Common myeloid progenitor, CD34-positive (primary cell): ENCODE measurements around the gene HOOK2.
"Not testable (repeated sequence)": the region's sequence is repeated elsewhere in the genome, so short reads cannot be mapped to it uniquely, and the experiment has no call there.

ENCODE experiments used
- CTCF ChIA-PET: fragments of 350-600 bp; sonication (Branson Sonifier 250); formaldehyde crosslinking; loops from one replicate; lab custom pipeline; 2021; ENCODE audit warnings: antibody characterized with exemption; lab: Charles Lee
- POLR2A ChIA-PET: fragments of 350-600 bp; sonication (Branson Sonifier 250); formaldehyde crosslinking; loops from one replicate; lab custom pipeline; 2021; ENCODE audit warnings: antibody characterized with exemption; lab: Charles Lee
- DNase-seq, 3 donors: peaks; one replicate each; pipeline versions ENCODE4 v3.0.0 to v3.0.0-alpha.2; 2013
- H3K27ac ChIP-seq, 2 experiments: 1 replicate in 1 of 2; 2 replicates in 1 of 2; pipeline ENCODE4 v1.7.0; 2013; ENCODE audit warnings: inconsistent platforms in 2 of 2, low read length in 2 of 2, mild to moderate bottlenecking in 2 of 2, low read depth in 1 of 2, moderate library complexity in 1 of 2; ENCODE audit not compliant: severe bottlenecking in 2 of 2, insufficient read depth in 1 of 2, poor library complexity in 1 of 2
- H3K27me3 ChIP-seq, 5 experiments: replicated peaks in 2 of 5; 1 replicate in 3 of 5; 2 replicates in 2 of 5; pipeline versions ENCODE4 v1.6.1 to v1.7.0; 2013; ENCODE audit warnings: low read length in 4 of 5, mild to moderate bottlenecking in 2 of 5, moderate library complexity in 2 of 5, inconsistent platforms in 1 of 5; ENCODE audit not compliant: insufficient read depth in 5 of 5, control insufficient read depth in 4 of 5
- H3K36me3 ChIP-seq, 4 experiments: 1 replicate in 2 of 4; 2 replicates in 2 of 4; pipeline versions ENCODE4 v1.6.1 to v1.7.0; 2013; ENCODE audit warnings: low read length in 3 of 4, control low read depth in 1 of 4, mild to moderate bottlenecking in 1 of 4; ENCODE audit not compliant: control insufficient read depth in 4 of 4, insufficient read depth in 4 of 4
- H3K4me1 ChIP-seq, 4 experiments: 1 replicate in 3 of 4; 2 replicates in 1 of 4; pipeline versions ENCODE4 v1.6.1 to v1.7.1; 2013; ENCODE audit warnings: low read length in 3 of 4, mild to moderate bottlenecking in 3 of 4, control low read depth in 1 of 4, inconsistent platforms in 1 of 4, moderate library complexity in 1 of 4; ENCODE audit not compliant: control insufficient read depth in 4 of 4, insufficient read depth in 4 of 4; ENCODE audit errors: control extremely low read depth in 1 of 4
- H3K4me3 ChIP-seq, 7 experiments: 1 replicate in 4 of 7; 2 replicates in 3 of 7; pipeline versions ENCODE4 v1.5.1 to v1.7.0; 2013; ENCODE audit warnings: mild to moderate bottlenecking in 7 of 7, low read length in 6 of 7, moderate library complexity in 6 of 7, inconsistent platforms in 2 of 7, low read depth in 2 of 7, control low read depth in 1 of 7; ENCODE audit not compliant: insufficient read depth in 4 of 7, control insufficient read depth in 1 of 7; ENCODE audit errors: extremely low read depth in 1 of 7
- H3K9me3 ChIP-seq, 5 experiments: 1 replicate in 4 of 5; 2 replicates in 1 of 5; pipeline versions ENCODE4 v1.6.1 to v1.7.1; 2013; ENCODE audit warnings: low read length in 4 of 5, mild to moderate bottlenecking in 2 of 5, inconsistent platforms in 1 of 5, low read depth in 1 of 5, moderate library complexity in 1 of 5; ENCODE audit not compliant: control insufficient read depth in 4 of 5, insufficient read depth in 2 of 5; ENCODE audit errors: control extremely low read depth in 1 of 5
- WGBS: methylation state at CpG from one replicate; pipeline ENCODE4 v1.1.5; 2013; ENCODE audit not compliant: insufficient coverage; 5-methylcytosine and 5-hydroxymethylcytosine counted together

Gene HOOK2

GRCh38 chr19:12720296-12720695 is 55.1 kb downstream of the HOOK2 start:
- peak overlapping the region in 6 of 7 experiments; percentile 68 to 95 (median 77) for H3K4me3 ChIP-seq
- peak overlapping the region in 1 of 2 experiments; percentile 92 for H3K27ac ChIP-seq
- H3K9me3 ChIP-seq: no peaks in the 10 kb centered on the region
- WGBS: 100% methylated on average over 5 of the region's 10 CpGs
- peaks cover 10 to 34% (median 25%) of the 10 kb centered on the region in 4 experiments for H3K36me3 ChIP-seq
- POLR2A ChIA-PET: interaction anchor here (2.1 kb wide), 1 partner anchor 73 kb away, joined by 7 read pairs; no protein-coding TSS in a partner anchor
- DNase-seq: no peak
- CTCF ChIA-PET: interaction anchor here (1.0 to 43.3 kb wide), 6 partner anchors 11 to 76 kb away, joined by 3 to 776 read pairs (median 6); partner anchors contain the start of genes BEST2 and HOOK2
- peaks cover 12 to 35% (median 33%) of the 10 kb centered on the region in 4 experiments for H3K4me1 ChIP-seq
- no peaks in the 10 kb centered on the region for H3K27me3 ChIP-seq

GRCh38 chr19:12715929-12716328 is 59.4 kb downstream of the HOOK2 start:
- peaks cover 0 to 9% (median 9%) of the 10 kb centered on the region in 4 experiments for H3K4me1 ChIP-seq
- POLR2A ChIA-PET: interaction anchor here (0.6 kb wide), 1 partner anchor 31 kb away, joined by 4 read pairs; no protein-coding TSS in a partner anchor
- CTCF ChIA-PET: interaction anchor here (0.6 to 43.3 kb wide), 7 partner anchors 8 to 133 kb away, joined by 3 to 776 read pairs (median 4); partner anchors contain the start of genes BEST2 and HOOK2
- DNase-seq: no peak
- H3K27me3 ChIP-seq: no peaks in the 10 kb centered on the region
- H3K9me3 ChIP-seq: no peaks in the 10 kb centered on the region
- H3K4me3 ChIP-seq: no peak overlapping the region
- H3K27ac ChIP-seq: no peak overlapping the region
- H3K36me3 ChIP-seq: peaks cover 14 to 69% (median 49%) of the 10 kb centered on the region in 4 experiments
- 100% methylated on average over 2 of the region's 3 CpGs for WGBS

- H3K4me3 ChIP-seq: no peak overlapping the region
- CTCF ChIA-PET: interaction anchor here (0.9 to 43.3 kb wide), 4 partner anchors 18 to 132 kb away, joined by 3 to 776 read pairs (median 24); partner anchors contain the start of genes BEST2 and HOOK2
- H3K36me3 ChIP-seq: peaks cover 17 to 76% (median 52%) of the 10 kb centered on the region in 4 experiments
- no peak for DNase-seq
- H3K27me3 ChIP-seq: no peaks in the 10 kb centered on the region
- H3K9me3 ChIP-seq: no peaks in the 10 kb centered on the region
- peaks cover 0 to under 1% (median under 1%) of the 10 kb centered on the region in 4 experiments for H3K4me1 ChIP-seq
- WGBS: 96% methylated on average over 14 of the region's 15 CpGs
- H3K27ac ChIP-seq: no peak overlapping the region
- POLR2A ChIA-PET: no interaction called here
Observed at GRCh38 chr19:12715102-12715501, 60.2 kb downstream of the HOOK2 start.

- POLR2A ChIA-PET, DNase-seq, H3K4me1 ChIP-seq, H3K4me3 ChIP-seq, H3K27me3 ChIP-seq, H3K9me3 ChIP-seq, H3K27ac ChIP-seq: not testable (repeated sequence)
- peaks cover 16 to 77% (median 53%) of the 10 kb centered on the region in 4 experiments for H3K36me3 ChIP-seq
- CTCF ChIA-PET: interaction anchor here (1.2 to 43.3 kb wide), 5 partner anchors 13 to 134 kb away, joined by 3 to 776 read pairs (median 7); partner anchors contain the start of genes BEST2 and HOOK2
- WGBS: 89% methylated on average over 4 of the region's 9 CpGs
Observed at GRCh38 chr19:12713304-12713703, 62.0 kb downstream of the HOOK2 start.
